Astrocyte of the cerebellum (primary cell): ENCODE results near the gene MEGF8.
A peak's percentile ranks its signal among the peaks of the same experiment; 100 is the strongest.

ENCODE experiments used
- DNase-seq: peaks from one replicate; pipeline ENCODE4 v3.0.0-alpha.2; 2011; ENCODE audit warnings: low read depth
- H3K4me3 ChIP-seq: 2 replicates; pipeline ENCODE4 v1.5.1; 2011; ENCODE audit warnings: mild to moderate bottlenecking, low read depth, low read length, moderate library complexity
- CTCF ChIP-seq: IDR thresholded peaks from 2 replicates; pipeline ENCODE4 v1.5.1; 2012; ENCODE audit warnings: low read length, low read depth, moderate library complexity, mild to moderate bottlenecking; ENCODE audit errors: missing control alignments
- in situ Hi-C: cut with HindIII; loops from 2 replicates; pipeline ENCODE4 v1.10.0; 2017; ENCODE audit warnings: low sequenced_read_pairs

MEGF8 gene

GRCh38 chr19:42313096-42313839 lies 12.2 kb upstream of the MEGF8 start, which contains the start of gene TMEM145:
Gene TMEM145 (plus strand): TSS chr19:42313309. CDS start chr19:42313377, 68 bp downstream.
- in situ Hi-C loops: no loop called here
- no peak for DNase-seq
- peak within 1 kb of the TSS; percentile 46 for H3K4me3 ChIP-seq
- TF ChIP-seq CTCF: no peak

GRCh38 chr19:42313840-42314755 lies 11.3 kb upstream of the MEGF8 start:
- in situ Hi-C loops: no loop called here
- no peak for DNase-seq
- no peak for TF ChIP-seq CTCF
- H3K4me3 ChIP-seq: peak overlapping the region; percentile 46

GRCh38 chr19:42315024-42315423 lies 10.4 kb upstream of the MEGF8 start:
- H3K4me3 ChIP-seq: no peak overlapping the region
- DNase-seq: no peak
- no peak for TF ChIP-seq CTCF
- in situ Hi-C loops: no loop called here

GRCh38 chr19:42316223-42317211 lies 8.9 kb upstream of the MEGF8 start:
- no peak for TF ChIP-seq CTCF
- in situ Hi-C loops: no loop called here
- H3K4me3 ChIP-seq: no peak overlapping the region
- DNase-seq: no peak

- H3K4me3 ChIP-seq: no peak overlapping the region
- in situ Hi-C loops: no loop called here
- no peak for TF ChIP-seq CTCF
- DNase-seq: no peak
These were observed 7.9 kb upstream of the MEGF8 start for GRCh38 chr19:42317535-42317934.

DNA sequence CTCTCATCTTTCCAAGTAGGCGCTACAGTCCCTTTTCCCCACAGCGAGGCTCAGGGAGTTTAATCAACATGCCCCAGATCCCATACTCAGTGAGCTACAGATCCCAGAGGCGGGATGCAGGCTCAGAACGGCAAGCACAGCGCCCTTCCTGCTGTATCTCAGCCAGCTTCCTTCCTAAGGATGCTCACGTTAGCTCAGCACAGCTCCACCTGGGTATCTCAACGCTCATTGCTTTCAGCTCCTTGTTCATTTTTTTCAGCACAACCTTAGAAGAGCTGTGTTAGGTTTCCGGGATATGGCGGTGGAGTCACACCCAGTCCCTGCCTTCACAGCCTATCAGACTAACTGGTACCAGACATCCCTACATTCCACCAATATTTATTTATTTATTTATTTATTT lies 3.1 kb upstream of the MEGF8 start:
- no peak for DNase-seq
- no peak overlapping the region for H3K4me3 ChIP-seq
- no peak for TF ChIP-seq CTCF
- in situ Hi-C loops: no loop called here
